Ishikawa (cell line): ENCODE measurements around the gene FOXRED2.

Experiments used
- CEBPB ChIP-seq: IDR thresholded peaks from 2 replicates; pipeline ENCODE4 v1.6.1; 2012
- CREB1 ChIP-seq: IDR thresholded peaks from 2 replicates; pipeline ENCODE4 v1.6.1; 2012; ENCODE audit warnings: low read depth
- EGR1 ChIP-seq: IDR thresholded peaks from 2 replicates; pipeline ENCODE4 v1.6.1; 2012
- EP300 ChIP-seq: IDR thresholded peaks from 2 replicates; pipeline ENCODE4 v1.6.1; 2012; ENCODE audit warnings: borderline replicate concordance
- FOXM1 ChIP-seq: IDR thresholded peaks from 2 replicates; pipeline ENCODE4 v1.6.1; 2012; ENCODE audit warnings: low read depth, borderline replicate concordance
- MAX ChIP-seq: IDR thresholded peaks from 2 replicates; pipeline ENCODE4 v1.6.1; 2012
- NFIC ChIP-seq: IDR thresholded peaks from 2 replicates; pipeline ENCODE4 v1.6.1; 2012
- RAD21 ChIP-seq: IDR thresholded peaks from 2 replicates; pipeline ENCODE4 v1.6.1; 2012; ENCODE audit warnings: low read depth
- REST ChIP-seq: IDR thresholded peaks from 2 replicates; pipeline ENCODE4 v1.6.1; 2012; ENCODE audit warnings: low read depth, mild to moderate bottlenecking
- TAF1 ChIP-seq: IDR thresholded peaks from 2 replicates; pipeline ENCODE4 v1.6.1; 2012; ENCODE audit warnings: low read depth, mild to moderate bottlenecking
- TCF12 ChIP-seq: IDR thresholded peaks from 2 replicates; pipeline ENCODE4 v1.6.1; 2012; ENCODE audit warnings: low read depth
- TEAD4 ChIP-seq: IDR thresholded peaks from 2 replicates; pipeline ENCODE4 v1.6.1; 2012
- USF1 ChIP-seq: IDR thresholded peaks from 2 replicates; pipeline ENCODE4 v1.6.1; 2012
- YY1 ChIP-seq: IDR thresholded peaks from 2 replicates; pipeline ENCODE4 v1.6.1; 2012; ENCODE audit warnings: low read depth
- ZBTB7A ChIP-seq: IDR thresholded peaks from 2 replicates; pipeline ENCODE4 v1.6.1; 2012; ENCODE audit warnings: low read depth

FOXRED2 gene

GRCh38 chr22:36506637-36507517, at the start of gene FOXRED2:
Gene FOXRED2, minus strand, starts transcription at chr22:36507040. Its CDS starts 618 bp downstream, at chr22:36506422.
- TF ChIP-seq REST (no peak), NFIC (peak; percentile 96), USF1 (peak; percentile 90), TCF12 (peak; percentile 60; the same call in 1 of the 2 replicates), TAF1 (peak; percentile 80), RAD21 (no peak), ZBTB7A (peak; percentile 50), YY1 (peak; percentile 32; the same call in 1 of the 2 replicates), CREB1 (peak; percentile 33; the same call in 1 of the 2 replicates), MAX (peak; percentile 99)

GRCh38 chr22:36554098-36554497, 47.3 kb upstream of the FOXRED2 start:
- TF ChIP-seq CREB1 (no peak), MAX (no peak), EP300 (no peak), YY1 (no peak), TCF12 (no peak), EGR1 (no peak), TEAD4 (no peak), CEBPB (no peak), ZBTB7A (no peak), TAF1 (no peak), USF1 (no peak), REST (no peak), NFIC (no peak), FOXM1 (no peak), RAD21 (no peak)

- TF ChIP-seq RAD21 (no peak), CREB1 (no peak)
These were observed 45.4 kb upstream of the FOXRED2 start for GRCh38 chr22:36552289-36552688.

GRCh38 chr22:36550701-36551495, 44.1 kb upstream of the FOXRED2 start:
- TF ChIP-seq ZBTB7A: no peak
- no peak for TF ChIP-seq CEBPB
- TF ChIP-seq FOXM1: no peak
- TF ChIP-seq TEAD4: no peak
- TF ChIP-seq EP300: no peak
- no peak for TF ChIP-seq RAD21
- TF ChIP-seq EGR1: no peak
- no peak for TF ChIP-seq NFIC
- TF ChIP-seq YY1: no peak
- no peak for TF ChIP-seq TAF1
- no peak for TF ChIP-seq REST
- TF ChIP-seq TCF12: no peak
- TF ChIP-seq MAX: no peak
- no peak for TF ChIP-seq USF1
- TF ChIP-seq CREB1: no peak
